Middle frontal gyrus (tissue), 1 donor: Measurements from ENCODE around the gene KRTAP4-12.
"Not testable (repeated sequence)": the region's sequence is repeated elsewhere in the genome, so short reads cannot be mapped to it uniquely, and the experiment has no call there.

Experiments
- DNase-seq: peaks from one replicate; pipeline ENCODE4 v3.0.0-alpha.2; 2015; ENCODE audit warnings: low spot score; ENCODE audit errors: extremely low spot score

KRTAP4-12 gene

DNA sequence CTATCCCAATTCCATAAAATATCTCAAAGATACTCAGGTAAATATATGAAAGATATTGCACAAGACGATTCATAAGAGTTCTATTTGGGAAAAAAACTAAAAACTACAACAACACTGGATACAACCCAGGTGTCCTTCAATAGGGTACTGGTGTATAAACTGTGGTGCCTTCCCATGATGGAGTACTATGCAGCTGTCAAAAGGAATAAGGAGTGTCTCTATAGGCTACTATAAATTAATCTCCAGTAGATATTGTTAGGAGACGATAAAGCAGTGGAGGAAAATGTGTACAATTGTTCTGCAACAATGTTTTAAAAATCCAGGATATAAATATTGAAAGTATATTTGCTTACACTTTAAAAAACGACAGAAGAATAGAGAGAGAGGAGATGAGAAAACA is 2.4 kb upstream of the KRTAP4-12 start:
- no peak for DNase-seq

DNA sequence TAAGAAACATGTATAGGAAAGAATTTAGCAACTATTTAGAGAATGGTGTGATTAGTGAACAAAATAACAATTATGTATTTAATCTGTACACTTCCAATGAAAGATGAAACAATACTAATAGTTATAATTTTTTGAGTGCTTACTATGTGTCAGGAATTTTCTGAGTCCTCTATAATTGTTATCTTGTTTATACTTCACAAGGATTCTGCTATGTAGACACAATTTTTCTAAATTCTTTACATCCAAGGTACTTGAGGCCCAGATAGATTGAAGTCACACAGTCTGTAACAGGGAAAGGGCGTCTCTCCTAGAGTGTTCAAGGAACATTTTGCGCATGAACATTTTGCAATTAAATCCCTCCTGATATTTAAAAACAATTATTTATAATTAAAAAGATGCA is 1.1 kb upstream of the KRTAP4-12 start:
- no peak for DNase-seq

DNA sequence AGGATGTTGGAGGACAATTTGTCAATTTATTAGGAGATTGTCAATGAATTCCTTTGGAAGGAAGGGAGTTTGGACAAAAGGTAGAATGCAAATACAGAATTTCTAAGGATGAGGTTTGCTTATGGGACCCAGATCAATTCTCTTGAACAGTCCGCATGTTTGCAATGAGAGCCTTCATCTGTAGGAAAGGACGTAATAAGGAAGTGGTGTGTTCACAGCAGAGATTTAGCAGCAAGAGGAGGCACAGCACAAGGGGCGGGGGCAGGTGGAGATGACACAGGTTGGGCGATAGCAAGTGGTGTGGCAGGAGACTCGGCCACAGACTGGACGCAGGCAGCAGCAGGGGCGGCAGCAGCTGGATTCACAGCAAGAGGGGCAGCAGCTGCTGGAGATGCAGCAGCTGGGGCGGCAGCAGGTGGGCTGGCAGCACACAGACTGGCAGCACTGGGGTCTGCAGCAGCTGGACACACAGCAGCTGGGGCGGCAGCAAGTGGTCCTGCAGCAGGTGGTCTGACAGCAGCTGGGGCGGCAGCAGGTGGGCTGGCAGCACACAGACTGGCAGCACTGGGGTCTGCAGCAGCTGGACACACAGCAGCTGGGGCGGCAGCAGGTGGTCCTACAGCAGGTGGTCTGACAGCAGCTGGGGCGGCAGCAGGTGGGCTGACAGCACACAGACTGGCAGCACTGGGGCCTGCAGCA is 541 bp downstream of the KRTAP4-12 start:
- not testable (repeated sequence) for DNase-seq

- no peak for DNase-seq
These were observed 2.2 kb downstream of the KRTAP4-12 start for GRCh38 chr17:41121742-41122141.

GRCh38 chr17:41119696-41120690 is 4.0 kb downstream of the KRTAP4-12 start:
- DNase-seq: not testable (repeated sequence)

DNA sequence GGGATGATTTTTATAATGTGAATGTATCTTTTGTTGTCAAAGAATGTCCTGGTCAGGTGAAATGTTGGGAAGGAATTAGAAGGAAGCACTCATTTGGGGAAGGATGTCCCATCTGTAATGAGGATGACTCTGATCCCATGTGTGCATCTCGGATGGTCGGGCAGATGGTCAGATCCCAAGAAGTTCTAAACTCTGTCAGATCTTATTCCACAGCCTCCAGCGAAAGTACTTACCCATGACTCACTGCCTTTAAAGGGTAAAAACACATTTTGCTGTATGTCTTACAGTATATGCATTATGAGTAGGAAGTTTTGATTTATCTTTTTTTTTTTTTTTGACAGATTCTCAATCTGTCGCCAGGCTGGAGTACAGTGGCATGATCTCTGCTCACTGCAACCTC is 5.3 kb downstream of the KRTAP4-12 start:
- no peak for DNase-seq

GRCh38 chr17:41117846-41118386 is 6.1 kb downstream of the KRTAP4-12 start, which contains the start of gene KRTAP4-11:
Gene KRTAP4-11 (minus strand): TSS chr17:41118373. CDS start chr17:41118315, 58 bp downstream.
- not testable (repeated sequence) for DNase-seq

DNA sequence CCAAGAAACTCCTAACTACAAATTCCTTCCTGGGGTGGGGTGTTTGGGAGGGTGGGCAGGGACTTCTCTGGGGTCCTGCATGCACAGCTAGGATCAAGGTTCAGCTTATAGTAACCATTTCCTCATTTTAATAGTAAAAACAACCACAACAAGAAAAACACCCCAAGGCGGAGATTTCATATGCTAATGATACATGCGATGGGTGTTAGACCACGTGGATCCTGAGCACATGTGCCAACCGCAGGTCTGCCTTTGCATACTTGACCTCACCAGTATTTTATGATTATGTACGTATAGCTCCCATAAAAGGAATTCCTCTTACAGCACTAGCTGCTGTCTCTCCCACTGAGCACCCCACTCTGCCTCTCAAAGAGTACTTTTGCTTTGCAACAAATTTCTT is 7.7 kb downstream of the KRTAP4-12 start:
- no peak for DNase-seq

- no peak for DNase-seq
These were observed 12.7 kb downstream of the KRTAP4-12 start for GRCh38 chr17:41111151-41111885.

DNA sequence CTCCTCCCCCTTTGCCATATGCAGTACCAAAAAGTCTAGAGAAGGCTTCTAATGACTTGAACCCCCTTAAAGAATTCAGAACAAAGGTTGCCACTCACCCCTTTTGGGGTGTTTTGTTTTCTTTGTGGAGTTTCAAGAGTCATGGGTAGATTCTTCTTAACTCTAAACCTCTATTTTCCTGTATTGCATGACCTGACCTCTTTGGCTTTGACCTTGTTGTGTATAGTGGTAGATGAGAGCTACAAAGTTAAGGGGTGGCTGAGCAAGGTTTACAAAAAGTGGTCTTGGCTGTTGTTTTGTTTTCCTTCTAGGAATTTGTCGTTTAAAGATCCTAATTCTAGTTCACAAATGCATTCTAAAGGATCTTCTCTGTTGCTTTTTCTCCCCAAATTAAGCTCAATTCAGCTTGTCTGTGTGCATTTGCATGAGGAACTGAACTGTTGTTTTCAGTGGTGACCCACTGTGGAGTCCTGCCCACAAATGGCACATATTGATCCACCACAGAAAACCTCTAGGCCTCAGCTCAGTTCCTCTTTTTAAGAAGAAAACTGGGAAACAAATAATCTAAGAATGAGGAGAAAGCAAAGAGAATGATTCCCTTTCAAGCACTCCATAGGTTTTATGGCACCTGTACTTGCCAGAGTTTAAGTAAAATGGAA is 15.1 kb downstream of the KRTAP4-12 start:
- not testable (repeated sequence) for DNase-seq

- no peak for DNase-seq
These were observed 16.0 kb downstream of the KRTAP4-12 start for GRCh38 chr17:41107941-41108450.

- DNase-seq: not testable (repeated sequence)
These were observed 18.6 kb downstream of the KRTAP4-12 start, which contains the start of gene KRTAP4-9 for GRCh38 chr17:41105347-41105746. Gene KRTAP4-9 (plus strand): TSS chr17:41105389. CDS start chr17:41105389, 0 bp downstream.

GRCh38 chr17:41104386-41105038 is 19.5 kb downstream of the KRTAP4-12 start:
- DNase-seq: not testable (repeated sequence)

DNA sequence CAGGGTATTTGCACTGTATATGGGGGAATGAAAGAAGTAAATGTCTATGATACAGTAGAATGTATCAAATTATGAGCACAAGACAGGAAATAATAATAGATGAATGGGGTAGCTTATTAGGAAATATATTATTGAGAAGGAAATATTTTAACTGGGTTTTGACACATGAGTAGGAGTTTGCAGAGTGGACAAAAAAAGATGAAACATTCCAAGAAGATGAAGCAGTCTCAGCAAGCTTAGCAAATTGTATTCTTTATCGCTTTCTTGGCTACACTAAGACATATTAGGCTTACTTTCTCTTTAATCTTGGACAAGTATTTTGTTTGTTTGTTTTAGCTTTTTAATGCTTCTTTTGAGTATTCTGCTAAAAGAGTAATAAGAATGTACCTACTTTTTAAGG is 20.1 kb downstream of the KRTAP4-12 start:
- no peak for DNase-seq

DNA sequence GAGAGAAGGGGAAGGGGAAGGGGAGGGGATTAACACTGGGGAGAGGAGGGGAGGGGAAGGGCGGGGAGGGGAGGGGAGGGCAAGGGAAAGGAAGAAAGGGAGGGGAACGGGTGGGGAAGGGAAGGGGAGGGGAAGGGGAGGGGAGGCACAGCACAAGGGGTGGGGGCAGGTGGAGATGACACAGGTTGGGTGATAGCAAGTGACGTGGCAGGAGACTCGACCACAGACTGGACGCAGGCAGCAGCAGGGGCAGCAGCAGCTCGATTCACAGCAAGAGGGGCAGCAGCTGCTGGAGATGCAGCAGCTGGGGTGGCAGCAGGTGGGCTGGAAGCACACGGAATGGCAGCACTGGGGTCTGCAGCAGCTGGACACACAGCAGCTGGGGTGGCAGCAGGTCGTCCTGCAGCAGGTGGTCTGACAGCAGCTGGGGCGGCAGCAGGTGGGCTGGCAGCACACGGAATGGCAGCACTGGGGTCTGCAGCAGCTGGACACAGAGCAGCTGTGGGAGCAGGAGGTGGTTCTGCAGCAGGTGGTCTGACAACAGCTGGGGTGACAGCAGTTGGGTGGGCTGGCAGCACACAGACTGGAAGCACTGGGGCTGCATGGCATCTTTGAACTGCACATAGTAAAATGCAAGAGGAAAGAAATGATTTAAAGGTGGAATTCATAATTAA is 22.3 kb downstream of the KRTAP4-12 start, which contains the start of gene KRTAP4-16:
Gene KRTAP4-16 (minus strand): TSS at position 624 of the 674 bp plus-strand sequence. CDS start 0 bp downstream, at position 624.
- no peak for DNase-seq

DNA sequence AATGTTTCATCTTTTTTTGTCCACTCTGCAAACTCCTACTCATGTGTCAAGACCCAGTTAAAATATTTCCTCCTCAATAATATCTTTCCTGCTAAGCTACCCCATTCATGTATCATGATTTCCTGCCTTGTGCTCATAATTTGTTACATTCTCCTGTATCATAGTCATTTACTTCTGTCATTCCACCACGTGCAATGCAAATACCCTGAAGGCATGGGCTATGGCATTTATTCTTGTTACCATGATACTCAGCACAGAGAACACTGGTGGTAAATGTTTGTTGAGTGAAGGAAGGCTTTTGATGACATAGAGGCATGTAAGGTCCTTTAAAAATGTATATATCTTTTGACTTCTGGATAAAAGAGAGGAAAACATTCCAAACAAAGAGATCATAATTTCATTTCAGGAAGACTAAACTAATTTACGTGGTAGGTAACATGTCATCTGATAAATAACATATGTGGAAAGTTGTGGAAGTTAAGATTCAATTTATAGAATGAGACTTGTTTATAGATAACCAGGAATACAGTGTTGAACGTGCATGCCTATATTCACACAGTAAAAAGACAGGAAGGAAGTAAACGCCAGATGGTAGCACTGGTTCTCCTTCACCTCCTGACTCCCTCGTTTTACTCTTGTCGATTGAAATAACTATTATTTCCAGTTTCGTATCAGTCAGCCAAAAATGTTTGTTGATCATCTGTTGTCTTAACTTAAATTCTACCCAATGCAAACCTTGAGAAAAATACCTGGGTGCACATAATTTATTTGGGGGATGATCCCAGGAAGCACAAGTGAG is 24.1 kb downstream of the KRTAP4-12 start:
- DNase-seq: not testable (repeated sequence)

DNA sequence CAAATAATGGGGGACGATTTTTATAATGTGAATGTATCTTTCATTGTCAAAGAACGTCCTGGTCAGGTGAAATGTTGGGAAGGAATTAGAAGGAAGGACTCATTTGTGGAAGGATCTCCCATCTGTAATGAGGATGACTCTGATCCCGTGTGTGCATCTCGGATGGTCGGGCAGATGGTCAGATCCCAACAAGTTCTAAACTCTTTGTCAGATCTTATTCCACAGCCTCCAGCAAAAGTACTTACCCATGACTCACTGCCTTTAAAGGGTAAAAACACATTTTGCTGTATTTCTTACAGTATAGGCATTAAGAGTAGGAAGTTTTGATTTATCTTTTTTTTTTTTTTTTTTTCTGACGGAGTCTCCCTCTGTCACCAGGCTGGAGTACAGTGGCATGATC is 25.5 kb downstream of the KRTAP4-12 start:
- DNase-seq: no peak

DNA sequence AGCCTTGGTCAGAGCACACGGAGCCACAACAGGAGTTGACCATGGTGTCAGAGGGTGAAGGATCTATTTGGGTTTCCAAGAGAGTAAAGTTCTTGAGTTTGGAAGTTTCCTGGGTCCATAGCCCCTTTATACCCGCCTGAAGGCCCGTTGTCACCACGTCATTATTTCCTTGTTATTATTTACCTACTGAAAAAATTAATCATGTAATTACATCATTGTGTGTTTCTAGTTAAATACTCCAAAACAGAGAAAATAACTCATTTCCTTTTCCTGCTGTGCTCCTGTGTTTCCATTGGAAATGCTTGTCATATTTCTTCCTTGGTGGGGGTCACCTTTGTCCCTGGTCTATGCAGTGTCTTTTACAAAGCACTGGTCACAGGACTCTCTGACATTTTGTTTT is 25.9 kb downstream of the KRTAP4-12 start, which contains the start of gene KRTAP4-8:
Gene KRTAP4-8 (minus strand): TSS at position 101 of the 400 bp plus-strand sequence. CDS start 58 bp downstream, at position 43.
- no peak for DNase-seq
